ENCODE measurements around the gene MRPL12. TPM values are rescaled to one million over a fixed set of nuclear protein-coding genes. Genes with fewer than 3 reads are reported as not detected.
A peak's percentile ranks its signal among the peaks of the same experiment; 100 is the strongest.

Gene MRPL12
- total RNA-seq, 1 donor from 2014 or later, result 177 TPM

DNA sequence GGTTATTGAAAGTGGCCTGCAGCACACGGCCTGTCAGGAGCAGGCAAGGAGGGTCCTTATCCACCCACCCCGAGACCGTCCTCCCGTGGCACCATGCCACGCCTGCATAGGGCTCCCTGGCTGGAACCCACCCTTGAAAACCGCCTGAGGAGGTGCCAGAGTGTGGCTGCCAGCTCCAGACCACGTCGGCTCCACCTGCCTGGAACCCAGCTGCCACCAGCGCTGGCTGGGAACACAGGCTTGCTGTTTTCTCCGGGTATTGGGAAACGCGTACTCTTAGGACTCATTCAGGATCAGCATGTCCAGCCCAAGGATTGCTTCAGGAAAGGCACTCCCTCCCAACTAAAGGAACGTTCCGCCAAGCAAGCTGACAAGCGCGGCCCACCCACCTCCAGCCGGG lies 26.3 kb upstream of the MRPL12 start:
- ATAC-seq, result no peak
- intact Hi-C loops (cut with DNase I), result no loop called here
- DNase-seq (ENCODE audit: missing footprints), result peak; percentile 50

DNA sequence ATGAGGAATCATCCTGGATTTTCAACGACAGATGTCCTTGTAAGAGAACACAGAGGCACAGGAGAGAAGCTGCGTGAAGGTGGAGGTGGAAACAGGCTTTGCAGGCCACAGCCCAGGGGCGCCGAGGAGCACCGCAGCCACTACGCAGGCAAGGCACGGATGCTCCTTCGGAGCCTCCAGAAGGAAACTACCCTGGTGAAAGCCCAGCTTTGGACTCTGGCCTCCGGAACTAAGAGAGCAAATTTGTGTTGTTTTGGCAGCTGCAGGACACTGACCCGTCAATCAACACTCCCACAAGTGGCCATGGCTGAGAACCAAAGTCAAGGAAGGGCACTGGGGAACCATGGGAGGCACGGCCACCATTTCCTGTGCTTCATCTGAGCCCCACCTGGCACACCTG lies 23.0 kb upstream of the MRPL12 start:
- ATAC-seq, result no peak
- no peak for DNase-seq (ENCODE audit: missing footprints)
- intact Hi-C loops (cut with DNase I), result loop anchor here (5.0 kb wide), 1 partner anchor 43 kb away; the partner anchor contains the start of genes NPLOC4 and TSPAN10

DNA sequence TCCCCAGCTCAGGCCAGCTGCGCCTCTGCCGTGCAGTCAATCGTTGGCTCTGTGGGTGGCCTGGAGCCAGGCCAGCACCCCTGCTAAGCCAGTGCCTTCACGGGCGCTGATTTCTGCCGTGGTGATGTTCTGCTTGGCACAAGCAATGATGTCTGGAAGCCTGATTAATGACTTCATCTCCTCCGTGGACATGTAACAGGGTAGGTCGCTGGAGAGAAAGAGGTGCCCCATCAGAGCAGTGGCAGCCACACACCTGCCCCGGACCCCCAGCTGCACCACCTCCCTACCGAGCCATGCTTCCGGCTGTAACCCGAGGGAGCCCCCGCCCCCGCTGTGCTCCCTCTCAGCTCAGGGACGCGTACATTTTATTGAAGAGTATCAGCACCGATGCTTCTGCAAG lies 21.5 kb upstream of the MRPL12 start:
- intact Hi-C loops (cut with DNase I), result loop anchor here (5.0 kb wide), 1 partner anchor 44 kb away; the partner anchor contains the start of genes NPLOC4 and TSPAN10
- ATAC-seq (no peak), DNase-seq (ENCODE audit: missing footprints) (no peak)

DNA sequence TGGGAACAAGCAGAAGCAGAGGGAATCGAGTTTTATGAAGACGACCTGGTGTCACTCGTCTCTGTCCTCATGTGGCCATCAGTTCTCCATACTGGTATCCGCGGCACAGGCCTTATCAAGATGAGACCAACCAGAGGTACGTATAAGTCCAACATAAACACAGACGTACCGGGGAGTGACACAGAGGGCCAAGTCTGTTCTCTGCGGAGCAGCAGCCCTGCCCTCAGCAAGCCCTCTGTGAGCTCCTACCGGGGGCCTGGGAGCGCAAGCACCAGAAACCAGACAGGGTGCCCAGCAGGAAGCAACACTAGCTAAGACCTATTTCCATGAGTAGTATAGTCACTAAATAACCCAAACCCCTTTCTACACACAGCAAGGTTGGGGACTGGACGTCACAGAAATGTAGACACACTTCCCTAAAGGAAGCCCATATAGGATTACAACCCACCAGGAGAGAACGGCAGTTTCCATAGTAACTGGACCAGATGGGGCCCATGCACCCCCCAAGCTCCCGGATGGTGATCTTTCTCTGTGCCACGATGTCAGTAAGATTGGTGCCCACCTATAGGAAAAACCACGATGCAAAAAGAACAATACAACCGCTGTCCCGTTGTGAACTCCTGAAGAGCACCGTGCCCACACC lies 20.5 kb upstream of the MRPL12 start:
- no peak for DNase-seq (ENCODE audit: missing footprints)
- no peak for ATAC-seq
- intact Hi-C loops (cut with DNase I), result loop anchor here (5.0 kb wide), 1 partner anchor 45 kb away; the partner anchor contains the start of genes NPLOC4 and TSPAN10

DNA sequence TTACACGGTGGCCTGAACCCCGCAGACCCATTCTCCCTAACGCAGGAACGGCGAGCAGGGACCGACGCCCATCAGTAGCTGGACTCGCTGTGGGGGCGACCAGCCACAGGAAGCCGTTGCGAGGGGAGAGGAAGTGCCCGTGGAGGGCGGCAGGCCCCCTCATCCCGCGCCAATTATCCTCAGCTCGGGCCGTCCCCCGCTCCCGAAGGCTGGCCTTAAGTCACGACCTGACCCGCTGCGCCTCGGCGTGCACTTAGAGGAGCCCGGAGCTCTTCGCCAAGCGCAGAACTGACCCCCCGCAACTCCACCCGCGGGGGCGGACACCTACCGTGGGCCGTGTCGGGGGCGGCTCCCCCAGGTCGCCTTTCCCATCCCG lies 20.0 kb upstream of the MRPL12 start:
- ATAC-seq (no peak), DNase-seq (ENCODE audit: missing footprints) (peak; percentile 78)
- intact Hi-C loops (cut with DNase I), result loop anchor here (5.0 kb wide), 1 partner anchor 46 kb away; the partner anchor contains the start of genes NPLOC4 and TSPAN10

DNA sequence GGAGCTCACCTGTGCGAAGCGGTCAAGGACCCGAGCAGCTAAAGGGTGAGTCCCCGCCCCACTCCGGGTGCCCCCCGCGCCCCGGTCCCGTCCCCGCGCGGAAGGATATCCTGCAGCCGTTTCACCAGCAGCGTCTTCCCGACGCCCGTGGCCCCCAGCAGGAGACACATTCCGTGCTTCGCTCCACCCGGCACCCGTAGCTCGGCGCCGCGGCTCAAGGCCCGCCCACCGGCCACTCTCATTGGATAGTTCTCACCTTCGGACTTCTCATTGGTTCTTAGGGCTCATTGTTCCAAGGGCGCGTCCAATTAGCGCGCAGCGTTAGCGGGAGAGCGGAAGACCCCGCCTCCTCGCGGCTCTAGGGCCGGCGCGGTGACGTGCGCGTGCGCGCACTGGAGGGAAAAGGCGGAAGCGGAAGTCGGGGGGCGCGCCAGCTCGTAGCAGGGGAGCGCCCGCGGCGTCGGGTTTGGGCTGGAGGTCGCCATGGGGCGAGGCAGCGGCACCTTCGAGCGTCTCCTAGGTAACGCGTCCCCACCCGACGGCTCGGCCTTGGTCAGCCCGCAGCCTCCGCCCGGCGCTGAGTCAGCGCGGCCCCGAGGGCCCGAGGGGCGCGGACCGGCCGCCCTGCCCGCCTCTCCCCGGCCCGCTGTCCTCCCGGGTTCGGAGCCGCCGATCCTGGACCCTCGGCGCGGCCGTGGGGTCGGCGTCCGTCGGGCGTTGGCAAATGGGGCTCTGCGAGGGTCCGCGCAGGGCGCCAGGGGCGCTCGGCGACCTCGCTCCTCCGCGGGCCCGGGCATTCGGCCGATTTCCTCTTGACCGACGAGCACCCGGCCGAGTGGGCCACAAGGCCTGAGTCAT lies 19.4 kb upstream of the MRPL12 start, which contains the start of the genes ARL16 and HGS:
Gene ARL16 (minus strand): TSS at position 214 of the 858 bp plus-strand sequence. CDS start 44 bp downstream, at position 170.
Gene HGS (plus strand): TSS at position 428 of the 858 bp plus-strand sequence. CDS start 56 bp downstream, at position 484.
- ATAC-seq (peak; percentile 99), DNase-seq (ENCODE audit: missing footprints) (peak; percentile 99)
- intact Hi-C loops (cut with DNase I), result loop anchor here (5.0 kb wide), 1 partner anchor 47 kb away; the partner anchor contains the start of genes NPLOC4 and TSPAN10

DNA sequence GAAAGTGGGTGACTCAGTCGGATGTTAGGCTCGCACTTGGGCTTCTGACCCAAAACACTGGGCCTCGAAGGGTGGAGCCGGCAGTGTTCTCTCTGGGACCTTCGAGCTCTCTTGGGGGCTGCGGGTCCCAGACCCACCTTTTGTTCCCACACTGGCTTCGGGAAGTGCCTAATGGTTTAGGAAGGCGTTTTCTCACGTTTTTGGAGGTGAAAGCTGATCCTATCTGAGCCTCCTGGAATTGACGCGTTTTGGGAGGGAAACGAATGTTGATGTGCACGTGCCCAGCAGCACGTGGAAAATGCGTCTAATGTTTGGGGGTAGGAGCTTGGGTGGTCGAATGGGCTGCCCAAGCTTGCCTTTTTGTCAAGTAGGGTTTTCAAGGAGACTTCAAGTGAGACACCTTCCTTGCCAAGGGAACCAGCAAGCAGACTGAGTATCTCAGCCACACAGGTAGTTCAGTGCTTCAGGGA lies 18.7 kb upstream of the MRPL12 start:
- DNase-seq (ENCODE audit: missing footprints), result peak; percentile 65
- intact Hi-C loops (cut with DNase I), result loop anchor here (5.0 kb wide), 1 partner anchor 47 kb away; the partner anchor contains the start of genes NPLOC4 and TSPAN10
- ATAC-seq, result no peak

DNA sequence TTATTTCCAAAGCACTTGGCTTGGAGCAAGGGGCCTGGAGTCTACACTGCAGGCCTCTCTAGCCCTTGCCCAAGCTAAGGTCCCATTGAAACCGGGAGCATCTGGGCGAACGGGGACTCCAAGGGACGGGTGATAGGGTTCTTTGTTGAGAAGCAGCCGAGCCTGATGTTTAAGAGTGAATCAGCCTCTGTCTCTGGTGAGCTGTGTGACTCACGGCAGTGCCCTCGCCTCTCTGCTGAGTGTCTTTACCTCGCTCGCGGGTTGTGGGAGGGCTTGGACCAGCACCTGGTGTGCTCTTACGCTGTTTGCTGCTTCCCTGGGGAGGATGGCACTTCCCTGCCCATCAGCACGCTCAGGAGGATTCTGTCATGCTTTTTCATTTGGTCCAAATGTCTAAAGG lies 18.1 kb upstream of the MRPL12 start:
- DNase-seq (ENCODE audit: missing footprints), result no peak
- intact Hi-C loops (cut with DNase I), result no loop called here
- no peak for ATAC-seq

DNA sequence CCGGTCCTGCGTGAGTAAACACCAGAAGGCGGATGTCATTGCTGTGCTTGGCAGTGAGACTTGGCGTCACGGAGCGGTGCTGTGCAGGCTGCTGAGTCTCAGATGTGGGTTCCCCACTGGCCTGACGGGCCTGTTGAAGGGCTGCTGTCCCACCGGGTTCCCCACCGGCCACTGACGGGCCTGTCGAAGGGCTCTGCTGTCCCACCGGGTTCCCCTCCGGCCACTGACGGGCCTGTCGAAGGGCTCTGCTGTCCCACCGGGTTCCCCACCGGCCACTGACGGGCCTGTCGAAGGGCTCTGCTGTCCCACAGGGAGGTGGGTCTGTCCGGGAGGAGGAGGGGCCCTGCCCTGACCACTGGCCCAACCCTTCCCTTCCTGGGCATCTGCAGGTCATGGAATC lies 16.6 kb upstream of the MRPL12 start:
- intact Hi-C loops (cut with DNase I), result no loop called here
- no peak for ATAC-seq
- no peak for DNase-seq (ENCODE audit: missing footprints)

DNA sequence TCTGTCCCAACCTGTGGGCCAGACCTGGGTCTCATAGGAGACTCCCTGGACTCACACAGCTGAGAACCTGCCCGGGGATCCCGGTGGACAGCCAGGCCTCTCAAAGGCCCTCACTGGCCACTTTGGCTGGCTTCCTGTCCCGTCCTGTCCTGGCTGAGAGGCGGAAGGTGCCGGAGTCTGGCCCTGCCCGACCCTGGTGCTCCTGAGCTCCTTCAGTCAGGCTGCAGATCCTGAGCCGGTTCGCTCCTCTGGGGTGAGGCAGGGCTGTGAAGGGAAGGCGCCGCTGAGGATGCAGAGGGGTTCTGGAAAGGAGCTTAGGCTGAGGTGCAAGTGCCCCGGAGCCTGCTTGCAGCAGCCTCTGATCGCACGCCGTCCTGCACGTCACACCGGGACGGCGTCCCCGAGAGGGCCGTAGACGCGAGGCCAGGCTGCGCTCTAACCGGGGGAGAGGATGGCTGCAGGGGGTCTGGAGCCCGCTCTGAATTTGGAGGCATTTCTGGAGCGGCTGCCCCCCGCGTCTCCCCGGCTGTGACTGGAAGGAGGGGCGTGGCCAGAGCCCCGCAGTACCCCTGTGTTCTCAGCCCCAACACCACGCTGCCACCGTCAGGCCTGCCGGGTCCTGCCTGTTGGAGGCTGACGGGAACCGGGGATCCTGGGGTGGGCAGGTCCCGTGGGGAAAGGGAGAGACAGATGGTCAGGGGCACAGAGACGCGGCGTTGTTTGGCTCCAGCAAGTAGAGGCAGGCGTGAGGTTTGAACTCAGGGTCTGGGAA lies 15.2 kb upstream of the MRPL12 start:
- DNase-seq (ENCODE audit: missing footprints) (peak; percentile 45), ATAC-seq (no peak)
- intact Hi-C loops (cut with DNase I), result no loop called here

DNA sequence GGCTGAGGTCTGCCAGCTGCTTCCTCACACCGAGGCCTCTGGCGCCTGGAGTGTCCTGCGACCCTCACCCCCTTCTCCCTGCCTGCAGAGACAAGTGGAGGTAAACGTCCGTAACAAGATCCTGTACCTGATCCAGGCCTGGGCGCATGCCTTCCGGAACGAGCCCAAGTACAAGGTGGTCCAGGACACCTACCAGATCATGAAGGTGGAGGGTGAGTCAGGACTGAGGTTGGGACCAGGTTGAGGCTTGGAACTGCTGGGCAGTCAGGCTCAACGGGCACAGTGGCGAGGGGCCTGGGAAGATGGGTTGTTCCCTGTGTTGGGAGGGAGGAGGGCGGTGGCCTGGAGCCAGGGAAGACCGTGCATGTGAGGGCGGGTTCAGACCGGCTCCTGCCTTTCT lies 14.6 kb upstream of the MRPL12 start:
- ATAC-seq, result no peak
- intact Hi-C loops (cut with DNase I), result no loop called here
- no peak for DNase-seq (ENCODE audit: missing footprints)

DNA sequence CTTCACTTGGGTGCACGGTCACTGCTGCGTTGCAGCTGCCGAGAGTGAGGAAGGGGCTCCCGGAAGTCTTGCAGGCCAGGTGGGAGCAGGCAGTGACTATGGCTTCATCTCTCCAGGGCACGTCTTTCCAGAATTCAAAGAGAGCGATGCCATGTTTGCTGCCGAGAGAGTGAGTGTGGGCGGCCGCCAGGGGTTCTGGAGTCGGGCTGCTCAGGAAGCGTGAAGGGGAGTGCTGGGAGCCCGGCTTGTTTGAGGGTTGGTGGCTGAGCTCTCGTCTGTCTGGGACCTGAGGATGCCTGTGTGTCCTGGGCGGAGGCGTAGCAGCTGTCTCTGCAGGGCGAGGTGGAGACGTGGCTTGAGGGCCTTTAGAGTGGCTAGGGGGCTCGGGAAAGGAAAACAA lies 13.1 kb upstream of the MRPL12 start:
- intact Hi-C loops (cut with DNase I), result no loop called here

DNA sequence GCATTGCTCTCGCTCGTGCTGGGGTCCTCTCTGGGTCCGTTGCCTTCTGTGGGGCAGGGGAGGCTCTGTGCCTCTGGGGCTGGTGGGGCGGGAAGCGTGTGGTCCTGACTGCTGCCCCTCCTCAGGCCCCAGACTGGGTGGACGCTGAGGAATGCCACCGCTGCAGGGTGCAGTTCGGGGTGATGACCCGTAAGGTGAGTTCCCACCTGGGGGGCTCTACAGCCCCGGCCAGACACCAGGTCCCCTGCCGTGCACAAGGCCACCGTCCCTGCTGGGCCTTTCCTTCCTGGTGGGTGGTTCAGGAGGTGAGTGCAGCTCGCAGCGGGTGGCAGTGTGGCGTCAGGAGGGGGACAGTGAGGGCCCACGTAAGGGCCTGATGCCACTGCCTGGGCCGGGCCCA lies 12.6 kb upstream of the MRPL12 start:
- no peak for DNase-seq (ENCODE audit: missing footprints)
- intact Hi-C loops (cut with DNase I), result no loop called here
- no peak for ATAC-seq

More for the DNA sequence above, 13.1 kb upstream of the MRPL12 start:
- DNase-seq (ENCODE audit: missing footprints) (no peak), ATAC-seq (no peak)

DNA sequence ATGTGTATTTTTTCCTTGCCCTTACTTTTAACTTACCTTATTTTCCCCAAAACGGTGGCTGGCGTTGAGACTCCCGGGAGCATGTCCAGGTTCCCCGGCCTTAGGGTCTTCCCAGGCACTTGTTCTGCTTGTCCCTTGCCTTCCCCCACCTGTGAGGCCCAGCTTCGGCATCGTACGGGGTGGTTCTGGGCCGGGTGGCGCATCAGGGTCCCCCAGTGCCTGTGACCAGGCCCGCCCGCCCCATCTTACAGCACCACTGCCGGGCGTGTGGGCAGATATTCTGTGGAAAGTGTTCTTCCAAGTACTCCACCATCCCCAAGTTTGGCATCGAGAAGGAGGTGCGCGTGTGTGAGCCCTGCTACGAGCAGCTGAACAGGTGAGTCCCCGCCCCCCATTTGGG lies 12.0 kb upstream of the MRPL12 start:
- ATAC-seq (no peak), DNase-seq (ENCODE audit: missing footprints) (no peak)
- intact Hi-C loops (cut with DNase I), result no loop called here

DNA sequence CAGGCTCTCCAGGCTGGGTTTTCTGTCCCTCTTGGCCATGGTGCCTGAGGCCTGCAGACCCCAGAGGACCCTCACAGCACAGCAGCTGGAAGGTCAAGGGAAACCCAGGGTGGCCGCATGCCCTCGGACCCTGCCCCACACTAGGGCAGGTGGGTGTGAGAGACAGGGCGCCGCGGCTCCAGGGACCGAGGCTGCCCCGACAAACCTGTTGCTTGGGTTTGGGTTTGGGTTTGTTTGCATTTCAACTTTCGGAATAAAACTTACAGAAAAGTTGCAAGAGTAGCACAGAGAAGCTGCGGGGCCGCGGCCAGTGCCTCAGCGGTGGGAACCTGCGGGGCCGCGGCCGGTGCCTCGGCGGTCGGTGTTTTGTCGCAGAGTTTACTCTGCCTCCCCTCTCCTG lies 11.6 kb upstream of the MRPL12 start:
- no peak for ATAC-seq

DNA sequence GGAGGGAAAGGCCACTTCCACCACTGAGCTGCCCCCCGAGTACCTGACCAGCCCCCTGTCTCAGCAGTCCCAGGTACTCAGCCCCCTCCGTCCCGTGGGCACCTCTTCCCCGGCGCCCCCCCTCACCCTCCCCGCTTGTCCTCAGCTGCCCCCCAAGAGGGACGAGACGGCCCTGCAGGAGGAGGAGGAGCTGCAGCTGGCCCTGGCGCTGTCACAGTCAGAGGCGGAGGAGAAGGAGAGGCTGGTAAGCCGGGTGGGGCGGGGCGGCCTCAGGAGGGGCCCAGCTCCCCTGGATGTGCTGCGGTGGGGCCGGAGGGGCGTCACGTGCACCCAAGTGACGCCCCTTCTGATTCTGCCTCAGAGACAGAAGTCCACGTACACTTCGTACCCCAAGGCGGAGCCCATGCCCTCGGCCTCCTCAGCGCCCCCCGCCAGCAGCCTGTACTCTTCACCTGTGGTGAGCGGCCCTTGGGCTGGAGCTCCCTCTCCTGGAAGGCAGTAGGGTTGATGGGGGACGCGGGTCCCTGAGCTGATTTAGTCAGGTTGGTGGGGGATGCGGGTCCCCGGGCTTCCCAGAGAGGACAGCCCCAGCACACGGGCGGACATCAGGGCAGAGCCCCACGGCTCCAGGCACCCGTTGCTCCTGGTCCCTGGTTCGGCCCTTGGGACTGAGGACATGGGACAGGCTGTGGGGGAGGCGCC lies 9.5 kb upstream of the MRPL12 start:
- DNase-seq (ENCODE audit: missing footprints), result no peak
- intact Hi-C loops (cut with DNase I), result no loop called here
- ATAC-seq, result no peak

More for the DNA sequence above, 11.6 kb upstream of the MRPL12 start:
- no peak for DNase-seq (ENCODE audit: missing footprints)
- intact Hi-C loops (cut with DNase I), result no loop called here

DNA sequence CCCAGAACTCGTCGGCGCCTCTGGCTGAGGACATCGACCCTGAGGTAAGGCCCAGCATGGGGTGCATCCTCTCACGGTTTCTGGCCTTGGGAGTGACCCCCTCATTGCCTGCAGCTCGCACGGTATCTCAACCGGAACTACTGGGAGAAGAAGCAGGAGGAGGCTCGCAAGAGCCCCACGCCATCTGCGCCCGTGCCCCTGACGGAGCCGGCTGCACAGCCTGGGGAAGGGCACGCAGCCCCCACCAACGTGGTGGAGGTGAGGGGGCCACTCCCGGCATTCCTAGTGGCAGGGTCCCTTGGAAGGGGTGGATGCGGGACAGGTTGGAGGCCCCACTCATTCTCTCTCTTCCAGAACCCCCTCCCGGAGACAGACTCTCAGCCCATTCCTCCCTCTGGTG lies 8.4 kb upstream of the MRPL12 start:
- ATAC-seq, result no peak
- DNase-seq (ENCODE audit: missing footprints), result no peak
- intact Hi-C loops (cut with DNase I), result no loop called here

DNA sequence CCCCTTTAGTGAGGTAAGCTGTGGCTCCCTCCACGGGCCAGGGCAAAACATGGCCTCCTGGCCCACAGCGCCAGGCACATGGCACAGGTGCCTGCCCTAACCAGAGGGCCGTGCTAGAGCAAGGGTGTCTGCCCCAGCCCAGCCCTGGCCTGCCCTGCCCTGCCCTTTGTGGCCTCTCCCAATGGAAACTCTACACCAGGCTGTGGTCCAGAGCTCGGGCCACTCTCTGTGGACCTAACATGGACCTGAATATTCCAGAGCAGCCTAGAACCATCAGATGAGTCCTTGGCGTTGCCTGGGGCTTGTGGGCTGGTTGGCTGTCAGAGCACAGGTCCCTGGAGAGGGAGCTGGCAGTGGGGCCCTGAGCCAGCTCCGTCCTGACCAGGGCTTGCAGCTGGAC lies 8.0 kb upstream of the MRPL12 start:
- no peak for ATAC-seq
- DNase-seq (ENCODE audit: missing footprints), result no peak
- intact Hi-C loops (cut with DNase I), result no loop called here
